GM18517 (cell line): ENCODE data around the gene NTHL1.

Experiments used
- ATAC-seq: cut with Tn5 transposase; IDR thresholded peaks from one replicate; pipeline ENCODE4 v1.9.1; 2021; ENCODE audit warnings: mild to moderate bottlenecking, moderate library complexity; ENCODE audit not compliant: unreplicated experiment

NTHL1 gene

GRCh38 chr16:2084895-2085625 is 37.4 kb upstream of the NTHL1 start:
- no peak for ATAC-seq

GRCh38 chr16:2083876-2084780 is 36.5 kb upstream of the NTHL1 start:
- ATAC-seq = no peak

GRCh38 chr16:2083409-2083808 is 35.8 kb upstream of the NTHL1 start:
- ATAC-seq = no peak

GRCh38 chr16:2082983-2083364 is 35.3 kb upstream of the NTHL1 start:
- no peak for ATAC-seq

GRCh38 chr16:2082171-2082982 is 34.7 kb upstream of the NTHL1 start:
- ATAC-seq = no peak

- ATAC-seq = no peak
Measured at GRCh38 chr16:2081201-2082084, 33.8 kb upstream of the NTHL1 start.

GRCh38 chr16:2079991-2080390 is 32.4 kb upstream of the NTHL1 start:
- no peak for ATAC-seq

- no peak for ATAC-seq
Measured at GRCh38 chr16:2079311-2079800, 31.7 kb upstream of the NTHL1 start.

GRCh38 chr16:2078691-2079090 is 31.1 kb upstream of the NTHL1 start:
- ATAC-seq = no peak

- ATAC-seq = no peak
Measured at GRCh38 chr16:2078096-2078495, 30.5 kb upstream of the NTHL1 start.

- no peak for ATAC-seq
Measured at GRCh38 chr16:2077696-2078095, 30.1 kb upstream of the NTHL1 start.

GRCh38 chr16:2077016-2077415 is 29.4 kb upstream of the NTHL1 start:
- no peak for ATAC-seq

GRCh38 chr16:2076072-2076865 is 28.6 kb upstream of the NTHL1 start:
- no peak for ATAC-seq

GRCh38 chr16:2075631-2076030 is 28.0 kb upstream of the NTHL1 start:
- ATAC-seq = no peak

- no peak for ATAC-seq
Measured at GRCh38 chr16:2074071-2074470, 26.4 kb upstream of the NTHL1 start.

- ATAC-seq = no peak
Measured at GRCh38 chr16:2072926-2073325, 25.3 kb upstream of the NTHL1 start.

GRCh38 chr16:2071454-2072202 is 24.0 kb upstream of the NTHL1 start:
- no peak for ATAC-seq

GRCh38 chr16:2070576-2071453 is 23.2 kb upstream of the NTHL1 start:
- ATAC-seq = no peak
